ENCODE results near the gene CRACR2A.

Gene CRACR2A

GRCh38 chr12:3752096-3752709 lies 706 bp downstream of the CRACR2A start:
- Histone ChIP-seq H3K4me1 (ENCODE audit: control extremely low read depth in 1 of 4, control insufficient read depth in 4 of 4, insufficient read depth in 4 of 4, low read length in 3 of 4) (peaks cover 5 to 35% (median 26%) of the 10 kb centered on the region in 4 experiments), H3K36me3 (ENCODE audit: control insufficient read depth in 4 of 4, insufficient read depth in 4 of 4, low read length in 3 of 4) (peaks cover 0 to 13% (median 3%) of the 10 kb centered on the region in 4 experiments), H3K4me3 (ENCODE audit: control insufficient read depth in 1 of 7, extremely low read depth in 1 of 7, insufficient read depth in 4 of 7, low read depth in 2 of 7, low read length in 6 of 7) (peak overlapping the region; percentile 34 to 86 (median 72)), H3K27ac (ENCODE audit: insufficient read depth in 1 of 2, low read depth in 1 of 2, low read length in 2 of 2, poor library complexity in 1 of 2, severe bottlenecking in 2 of 2) (peak overlapping the region in 1 of 2 experiments; percentile 80), H3K27me3 (replicated peaks in 2 of 5; ENCODE audit: control insufficient read depth in 4 of 5, insufficient read depth in 5 of 5, low read length in 4 of 5) (no peaks in the 10 kb centered on the region), H3K9me3 (ENCODE audit: control extremely low read depth in 1 of 5, control insufficient read depth in 4 of 5, insufficient read depth in 2 of 5, low read depth in 1 of 5, low read length in 4 of 5) (no peaks in the 10 kb centered on the region)
- peak; percentile 49 to 90 (median 83) for DNase-seq
- ChIA-PET POLR2A (no interaction called here), CTCF (interaction anchor here (0.7 to 1.2 kb wide), 3 partner anchors 9 to 51 kb away, joined by 3 to 5 read pairs (median 4); no protein-coding TSS in a partner anchor)
- 3% methylated on average over 8 of the region's 18 CpGs for WGBS (ENCODE audit: insufficient coverage)

GRCh38 chr12:3751151-3752095 lies 1.5 kb downstream of the CRACR2A start:
- DNase-seq = no peak

GRCh38 chr12:3750616-3751015 lies 2.3 kb downstream of the CRACR2A start:
- Histone ChIP-seq H3K9me3 (ENCODE audit: control extremely low read depth in 1 of 5, control insufficient read depth in 4 of 5, insufficient read depth in 2 of 5, low read depth in 1 of 5, low read length in 4 of 5) (peaks cover 0 to 8% (median 0%) of the 10 kb centered on the region in 5 experiments), H3K4me1 (ENCODE audit: control extremely low read depth in 1 of 4, control insufficient read depth in 4 of 4, insufficient read depth in 4 of 4, low read length in 3 of 4) (peaks cover 5 to 35% (median 26%) of the 10 kb centered on the region in 4 experiments), H3K4me3 (ENCODE audit: control insufficient read depth in 1 of 7, extremely low read depth in 1 of 7, insufficient read depth in 4 of 7, low read depth in 2 of 7, low read length in 6 of 7) (no peak overlapping the region), H3K27me3 (replicated peaks in 2 of 5; ENCODE audit: control insufficient read depth in 4 of 5, insufficient read depth in 5 of 5, low read length in 4 of 5) (no peaks in the 10 kb centered on the region), H3K27ac (ENCODE audit: insufficient read depth in 1 of 2, low read depth in 1 of 2, low read length in 2 of 2, poor library complexity in 1 of 2, severe bottlenecking in 2 of 2) (no peak overlapping the region), H3K36me3 (ENCODE audit: control insufficient read depth in 4 of 4, insufficient read depth in 4 of 4, low read length in 3 of 4) (peaks cover 0 to 25% (median 9%) of the 10 kb centered on the region in 4 experiments)
- DNase-seq = no peak
- POLR2A ChIA-PET = no interaction called here
- 100% methylated on average over 3 of the region's 4 CpGs for WGBS (ENCODE audit: insufficient coverage)
- CTCF ChIA-PET = interaction anchor here (1.7 kb wide), 1 partner anchor 50 kb away, joined by 5 read pairs; no protein-coding TSS in a partner anchor

More at GRCh38 chr12:3751151-3752095, 1.5 kb downstream of the CRACR2A start:
- Histone ChIP-seq H3K4me3 (ENCODE audit: control insufficient read depth in 1 of 7, extremely low read depth in 1 of 7, insufficient read depth in 4 of 7, low read depth in 2 of 7, low read length in 6 of 7) (peak overlapping the region in 5 of 7 experiments; percentile 59 to 86 (median 80)), H3K4me1 (ENCODE audit: control extremely low read depth in 1 of 4, control insufficient read depth in 4 of 4, insufficient read depth in 4 of 4, low read length in 3 of 4) (peaks cover 5 to 35% (median 26%) of the 10 kb centered on the region in 4 experiments), H3K27ac (ENCODE audit: insufficient read depth in 1 of 2, low read depth in 1 of 2, low read length in 2 of 2, poor library complexity in 1 of 2, severe bottlenecking in 2 of 2) (no peak overlapping the region), H3K27me3 (replicated peaks in 2 of 5; ENCODE audit: control insufficient read depth in 4 of 5, insufficient read depth in 5 of 5, low read length in 4 of 5) (no peaks in the 10 kb centered on the region), H3K36me3 (ENCODE audit: control insufficient read depth in 4 of 4, insufficient read depth in 4 of 4, low read length in 3 of 4) (peaks cover 0 to 21% (median 7%) of the 10 kb centered on the region in 4 experiments), H3K9me3 (ENCODE audit: control extremely low read depth in 1 of 5, control insufficient read depth in 4 of 5, insufficient read depth in 2 of 5, low read depth in 1 of 5, low read length in 4 of 5) (peaks cover 0 to 6% (median 0%) of the 10 kb centered on the region in 5 experiments)
- POLR2A ChIA-PET = no interaction called here
- CTCF ChIA-PET = interaction anchor here (1.2 to 1.7 kb wide), 2 partner anchors 10 to 50 kb away, joined by 4 to 5 read pairs; no protein-coding TSS in a partner anchor
- WGBS (ENCODE audit: insufficient coverage) = 88% methylated on average over 11 of the region's 15 CpGs

- Histone ChIP-seq H3K4me3 (ENCODE audit: control insufficient read depth in 1 of 7, extremely low read depth in 1 of 7, insufficient read depth in 4 of 7, low read depth in 2 of 7, low read length in 6 of 7) (no peak overlapping the region), H3K36me3 (ENCODE audit: control insufficient read depth in 4 of 4, insufficient read depth in 4 of 4, low read length in 3 of 4) (peaks cover 0 to 26% (median 9%) of the 10 kb centered on the region in 4 experiments), H3K27me3 (replicated peaks in 2 of 5; ENCODE audit: control insufficient read depth in 4 of 5, insufficient read depth in 5 of 5, low read length in 4 of 5) (no peaks in the 10 kb centered on the region), H3K4me1 (ENCODE audit: control extremely low read depth in 1 of 4, control insufficient read depth in 4 of 4, insufficient read depth in 4 of 4, low read length in 3 of 4) (peaks cover 5 to 24% (median 21%) of the 10 kb centered on the region in 4 experiments), H3K9me3 (ENCODE audit: control extremely low read depth in 1 of 5, control insufficient read depth in 4 of 5, insufficient read depth in 2 of 5, low read depth in 1 of 5, low read length in 4 of 5) (peaks cover 0 to 8% (median 0%) of the 10 kb centered on the region in 5 experiments), H3K27ac (ENCODE audit: insufficient read depth in 1 of 2, low read depth in 1 of 2, low read length in 2 of 2, poor library complexity in 1 of 2, severe bottlenecking in 2 of 2) (no peak overlapping the region)
- ChIA-PET CTCF (interaction anchor here (1.3 to 1.5 kb wide), 2 partner anchors 17 to 91 kb away, joined by 3 read pairs; no protein-coding TSS in a partner anchor), POLR2A (no interaction called here)
- 96% methylated on average over 3 of the region's 4 CpGs for WGBS (ENCODE audit: insufficient coverage)
- no peak for DNase-seq
Measured at GRCh38 chr12:3748620-3749019, 4.3 kb downstream of the CRACR2A start.

GRCh38 chr12:3747976-3748619 lies 4.8 kb downstream of the CRACR2A start:
- Histone ChIP-seq H3K4me3 (ENCODE audit: control insufficient read depth in 1 of 7, extremely low read depth in 1 of 7, insufficient read depth in 4 of 7, low read depth in 2 of 7, low read length in 6 of 7) (no peak overlapping the region), H3K36me3 (ENCODE audit: control insufficient read depth in 4 of 4, insufficient read depth in 4 of 4, low read length in 3 of 4) (peaks cover 0 to 31% (median 9%) of the 10 kb centered on the region in 4 experiments), H3K9me3 (ENCODE audit: control extremely low read depth in 1 of 5, control insufficient read depth in 4 of 5, insufficient read depth in 2 of 5, low read depth in 1 of 5, low read length in 4 of 5) (peaks cover 0 to 8% (median 0%) of the 10 kb centered on the region in 5 experiments), H3K27ac (ENCODE audit: insufficient read depth in 1 of 2, low read depth in 1 of 2, low read length in 2 of 2, poor library complexity in 1 of 2, severe bottlenecking in 2 of 2) (no peak overlapping the region), H3K4me1 (ENCODE audit: control extremely low read depth in 1 of 4, control insufficient read depth in 4 of 4, insufficient read depth in 4 of 4, low read length in 3 of 4) (peaks cover 5 to 19% (median 16%) of the 10 kb centered on the region in 4 experiments), H3K27me3 (replicated peaks in 2 of 5; ENCODE audit: control insufficient read depth in 4 of 5, insufficient read depth in 5 of 5, low read length in 4 of 5) (no peaks in the 10 kb centered on the region)
- no peak for DNase-seq
- WGBS (ENCODE audit: insufficient coverage) = 100% methylated on average over 4 of the region's 5 CpGs
- ChIA-PET CTCF (interaction anchor here (1.3 to 1.5 kb wide), 2 partner anchors 18 to 90 kb away, joined by 3 read pairs; no protein-coding TSS in a partner anchor), POLR2A (no interaction called here)

GRCh38 chr12:3747543-3747942 lies 5.4 kb downstream of the CRACR2A start:
- H3K4me1 ChIP-seq (ENCODE audit: control extremely low read depth in 1 of 4, control insufficient read depth in 4 of 4, insufficient read depth in 4 of 4, low read length in 3 of 4) = peaks cover 5 to 15% (median 12%) of the 10 kb centered on the region in 4 experiments
- CTCF ChIA-PET = no interaction called here
- no peak overlapping the region for H3K27ac ChIP-seq (ENCODE audit: insufficient read depth in 1 of 2, low read depth in 1 of 2, low read length in 2 of 2, poor library complexity in 1 of 2, severe bottlenecking in 2 of 2)
- no peak for DNase-seq
- 86% methylated on average over 6 of the region's 6 CpGs for WGBS (ENCODE audit: insufficient coverage)
- no peaks in the 10 kb centered on the region for H3K27me3 ChIP-seq (replicated peaks in 2 of 5; ENCODE audit: control insufficient read depth in 4 of 5, insufficient read depth in 5 of 5, low read length in 4 of 5)
- H3K36me3 ChIP-seq (ENCODE audit: control insufficient read depth in 4 of 4, insufficient read depth in 4 of 4, low read length in 3 of 4) = peaks cover 0 to 33% (median 10%) of the 10 kb centered on the region in 4 experiments
- POLR2A ChIA-PET = no interaction called here
- no peak overlapping the region for H3K4me3 ChIP-seq (ENCODE audit: control insufficient read depth in 1 of 7, extremely low read depth in 1 of 7, insufficient read depth in 4 of 7, low read depth in 2 of 7, low read length in 6 of 7)
- H3K9me3 ChIP-seq (ENCODE audit: control extremely low read depth in 1 of 5, control insufficient read depth in 4 of 5, insufficient read depth in 2 of 5, low read depth in 1 of 5, low read length in 4 of 5) = peaks cover 0 to 8% (median 0%) of the 10 kb centered on the region in 5 experiments
